Measurements from ENCODE around the gene DAB2.

DNA sequence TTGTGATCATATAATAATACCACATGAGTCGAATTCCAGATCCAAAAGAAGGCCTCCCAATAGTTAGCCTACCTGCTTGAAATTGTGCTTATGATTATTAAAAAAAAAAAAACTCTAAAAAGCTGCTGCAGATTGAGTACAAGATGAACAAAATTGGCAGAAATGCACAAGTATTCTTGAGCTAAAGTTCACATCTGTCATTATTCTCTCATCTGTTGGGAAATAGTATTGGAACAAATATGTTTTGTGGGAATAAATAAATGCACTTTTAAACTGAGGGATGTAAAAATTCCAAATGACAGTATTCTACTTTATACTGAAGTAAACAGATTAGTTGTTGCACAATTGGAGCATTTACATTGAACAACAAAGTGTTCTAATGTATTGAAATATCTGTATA is 15.7 kb downstream of the DAB2 start:
- TF ChIP-seq, protein P1, sequence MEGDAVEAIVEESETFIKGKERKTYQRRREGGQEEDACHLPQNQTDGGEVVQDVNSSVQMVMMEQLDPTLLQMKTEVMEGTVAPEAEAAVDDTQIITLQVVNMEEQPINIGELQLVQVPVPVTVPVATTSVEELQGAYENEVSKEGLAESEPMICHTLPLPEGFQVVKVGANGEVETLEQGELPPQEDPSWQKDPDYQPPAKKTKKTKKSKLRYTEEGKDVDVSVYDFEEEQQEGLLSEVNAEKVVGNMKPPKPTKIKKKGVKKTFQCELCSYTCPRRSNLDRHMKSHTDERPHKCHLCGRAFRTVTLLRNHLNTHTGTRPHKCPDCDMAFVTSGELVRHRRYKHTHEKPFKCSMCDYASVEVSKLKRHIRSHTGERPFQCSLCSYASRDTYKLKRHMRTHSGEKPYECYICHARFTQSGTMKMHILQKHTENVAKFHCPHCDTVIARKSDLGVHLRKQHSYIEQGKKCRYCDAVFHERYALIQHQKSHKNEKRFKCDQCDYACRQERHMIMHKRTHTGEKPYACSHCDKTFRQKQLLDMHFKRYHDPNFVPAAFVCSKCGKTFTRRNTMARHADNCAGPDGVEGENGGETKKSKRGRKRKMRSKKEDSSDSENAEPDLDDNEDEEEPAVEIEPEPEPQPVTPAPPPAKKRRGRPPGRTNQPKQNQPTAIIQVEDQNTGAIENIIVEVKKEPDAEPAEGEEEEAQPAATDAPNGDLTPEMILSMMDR (IDR thresholded peaks at IDR 0.05; ENCODE audit: low read depth, low read length, poor library complexity, severe bottlenecking) = no peak
- TF ChIP-seq EZH2phosphoT487 (IDR thresholded peaks at IDR 0.05; ENCODE audit: borderline replicate concordance, low read length) = no peak
